GM23338 (cell line): ENCODE results near the gene ITCH. TPM values are rescaled to one million over a fixed set of nuclear protein-coding genes. Genes with fewer than 3 reads are reported as not detected.

Experiments used
- ATAC-seq: fragments of 200-7000 bp; cut with Tn5 transposase; 3 replicates; pipeline ENCODE4 v1.9.1; 2020
- DNase-seq: peaks from one replicate; pipeline ENCODE4 v3.0.0-alpha.2; 2015; ENCODE audit warnings: low spot score
- H2AFZ ChIP-seq: fragments of 200-600 bp; sonication (generic); 2 replicates; pipeline ENCODE4 v1.8.0; 2016; ENCODE audit warnings: antibody characterized with exemption, mild to moderate bottlenecking, moderate library complexity
- H3F3A ChIP-seq: fragments of 200-600 bp; sonication (generic); replicated peaks from 2 replicates; pipeline ENCODE4 v1.8.0; 2017; ENCODE audit warnings: antibody characterized with exemption, mixed run types, low read depth
- H3K27ac ChIP-seq: fragments of 200-600 bp; sonication (generic); 2 replicates; pipeline ENCODE4 v1.6.1; 2016; ENCODE audit warnings: low read depth
- H3K27me3 ChIP-seq: fragments of 200-600 bp; sonication (generic); 2 replicates; pipeline ENCODE4 v1.8.0; 2016; ENCODE audit warnings: mild to moderate bottlenecking, mixed run types, moderate library complexity; ENCODE audit not compliant: insufficient read depth
- H3K36me3 ChIP-seq: fragments of 200-600 bp; sonication (generic); 2 replicates; pipeline ENCODE4 v1.8.0; 2016; ENCODE audit warnings: mild to moderate bottlenecking; ENCODE audit not compliant: insufficient read depth
- H3K4me1 ChIP-seq: fragments of 200-600 bp; sonication (generic); 2 replicates; pipeline ENCODE4 v1.8.0; 2016; ENCODE audit warnings: mild to moderate bottlenecking, moderate library complexity; ENCODE audit not compliant: insufficient read depth
- H3K4me2 ChIP-seq: fragments of 200-600 bp; sonication (generic); 2 replicates; pipeline ENCODE4 v1.7.1; 2017; ENCODE audit warnings: mixed run types
- H3K4me3 ChIP-seq: fragments of 200-600 bp; sonication (generic); 2 replicates; pipeline ENCODE4 v1.6.1; 2016; ENCODE audit warnings: mixed run types
- H3K79me2 ChIP-seq: fragments of 200-600 bp; sonication (generic); replicated peaks from 2 replicates; pipeline ENCODE4 v1.8.0; 2017; ENCODE audit warnings: mild to moderate bottlenecking; ENCODE audit not compliant: insufficient read depth
- H3K9me2 ChIP-seq: fragments of 200-600 bp; sonication (generic); 2 replicates; pipeline ENCODE4 v1.8.0; 2017; ENCODE audit not compliant: insufficient read depth
- H4K20me1 ChIP-seq: fragments of 200-600 bp; sonication (generic); replicated peaks from 2 replicates; pipeline ENCODE4 v1.8.0; 2017; ENCODE audit warnings: mild to moderate bottlenecking; ENCODE audit not compliant: insufficient read depth
- H3K27ac Mint-ChIP-seq: 2 replicates; pipeline ENCODE4 v1.8.0; 2020; ENCODE audit warnings: inconsistent platforms, mild to moderate bottlenecking, moderate library complexity, mixed read lengths
- H3K27me3 Mint-ChIP-seq: 3 replicates; pipeline ENCODE4 v1.8.0; 2022; ENCODE audit warnings: low read depth, mild to moderate bottlenecking, moderate library complexity, mixed read lengths, inconsistent platforms; ENCODE audit not compliant: insufficient read depth, poor library complexity
- H3K36me3 Mint-ChIP-seq: 3 replicates; pipeline ENCODE4 v1.8.0; 2021; ENCODE audit warnings: low read depth, mild to moderate bottlenecking, inconsistent platforms, moderate library complexity, mixed read lengths
- H3K4me1 Mint-ChIP-seq: 3 replicates; pipeline ENCODE4 v1.8.0; 2020; ENCODE audit warnings: mild to moderate bottlenecking, inconsistent platforms, mixed read lengths
- H3K4me3 Mint-ChIP-seq: 3 replicates; pipeline ENCODE4 v1.8.0; 2021; ENCODE audit warnings: moderate library complexity, mild to moderate bottlenecking, inconsistent platforms, mixed read lengths
- H3K9me3 Mint-ChIP-seq: 3 replicates; pipeline ENCODE4 v1.8.0; 2020; ENCODE audit warnings: moderate library complexity, mild to moderate bottlenecking, inconsistent platforms, mixed read lengths
- CREB1 ChIP-seq: fragments of 250-450 bp; sonication (Bioruptor Pico); IDR thresholded peaks from 2 replicates; pipeline ENCODE4 v1.5.0; 2020; ENCODE audit warnings: low read depth, mild to moderate bottlenecking, moderate library complexity
- ETS1 ChIP-seq: IDR thresholded peaks from 2 replicates; pipeline ENCODE4 v1.6.1; 2016; ENCODE audit warnings: antibody characterized with exemption
- EZH2 ChIP-seq: fragments of 200-600 bp; sonication (generic); IDR thresholded peaks from one replicate; pipeline ENCODE4 v1.8.0; 2017; ENCODE audit warnings: antibody characterized with exemption, mild to moderate bottlenecking, low read depth; ENCODE audit not compliant: unreplicated experiment
- EZH2phosphoT487 ChIP-seq: fragments of 200-600 bp; sonication (generic); IDR thresholded peaks from one replicate; pipeline ENCODE4 v1.8.1; 2018; ENCODE audit warnings: antibody characterized with exemption; ENCODE audit not compliant: unreplicated experiment
- JUNB ChIP-seq: IDR thresholded peaks from one replicate; pipeline ENCODE4 v1.6.1; 2016; ENCODE audit warnings: antibody characterized with exemption; ENCODE audit not compliant: unreplicated experiment
- NANOG ChIP-seq: IDR thresholded peaks from 2 replicates; pipeline ENCODE4 v1.6.1; 2016; ENCODE audit warnings: antibody characterized with exemption, borderline replicate concordance
- POLR2AphosphoS5 ChIP-seq: IDR thresholded peaks from 2 replicates; pipeline ENCODE4 v1.6.1; 2016; ENCODE audit warnings: antibody characterized with exemption, low read depth
- STAT1 ChIP-seq: IDR thresholded peaks from one replicate; pipeline ENCODE4 v1.6.1; 2016; ENCODE audit warnings: antibody characterized with exemption; ENCODE audit not compliant: unreplicated experiment
- ZNF114 ChIP-seq: fragments of 250-450 bp; sonication (Bioruptor Pico); IDR thresholded peaks from 2 replicates; pipeline ENCODE4 v1.5.0; 2020; ENCODE audit warnings: mild to moderate bottlenecking, moderate library complexity
- ZNF331 ChIP-seq: fragments of 250-450 bp; sonication (Bioruptor Pico); IDR thresholded peaks from 2 replicates; pipeline ENCODE4 v1.5.0; 2020; ENCODE audit warnings: low read depth, mild to moderate bottlenecking, moderate library complexity
- ZNF462 ChIP-seq: fragments of 250-450 bp; sonication (Bioruptor Pico); IDR thresholded peaks from 2 replicates; pipeline ENCODE4 v1.5.0; 2020; ENCODE audit warnings: mild to moderate bottlenecking, moderate library complexity
- polyA plus RNA-seq: library from polyadenylated mRNA; unstranded; fragments of >200 nt; fragmentation: Nextera tagmentation; extraction: Ambion mirVana; gene quantifications from 2 replicates; pipeline ENCODE4 v1.2.1, GENCODE V29; 2016
- total RNA-seq: library from RNA; depleted of rRNA; stranded (reverse); fragments of >200 nt; shearing (Covaris generic); gene quantifications from 2 replicates; pipeline ENCODE4 v1.2.3, GENCODE V29; 2014
- TF ChIP-seq, protein P1 (sequence below), 2 experiments: fragments of 200-600 bp in 1 of 2; sonication (generic) in 1 of 2; conservative IDR thresholded peaks; 2 replicates each; pipeline versions ENCODE4 v1.5.1 to v1.6.1; 2016 to 2017; ENCODE audit warnings: antibody characterized with exemption in 2 of 2, low read depth in 2 of 2, mild to moderate bottlenecking in 2 of 2, moderate library complexity in 1 of 2
- TF ChIP-seq, protein P2 (sequence below): IDR thresholded peaks from one replicate; pipeline ENCODE4 v1.6.1; 2018; ENCODE audit warnings: antibody characterized with exemption; ENCODE audit not compliant: unreplicated experiment

ITCH gene
- total and polyA plus RNA-seq, 2 experiments from 2014 or later: 16.4 to 31.6 TPM

- Histone ChIP-seq H3K79me2 (no peaks in the 10 kb centered on the region), H2AFZ (no peak overlapping the region), H3K9me2 (no peaks in the 10 kb centered on the region), H3K27me3 (no peaks in the 10 kb centered on the region), H3K4me2 (no peak overlapping the region), H3K4me3 (no peak overlapping the region), H3F3A (no peaks in the 10 kb centered on the region), H4K20me1 (peaks cover 4% of the 10 kb centered on the region; the same call in 1 of the 2 replicates), H3K27ac (no peak overlapping the region), H3K36me3 (peaks cover 26% of the 10 kb centered on the region), H3K4me1 (no peaks in the 10 kb centered on the region)
- Mint-ChIP-seq H3K4me1 (no peaks in the 10 kb centered on the region), H3K9me3 (no peaks in the 10 kb centered on the region), H3K36me3 (peaks cover 58% of the 10 kb centered on the region), H3K27me3 (no peaks in the 10 kb centered on the region), H3K4me3 (no peak overlapping the region), H3K27ac (no peak overlapping the region)
- DNase-seq (no peak), ATAC-seq (no peak)
- TF ChIP-seq NANOG (no peak), ETS1 (no peak), JUNB (no peak), ZNF331 (CRISPR knock-in tag) (no peak), STAT1 (no peak), ZNF462 (no peak), EZH2phosphoT487 (no peak), ZNF114 (no peak), POLR2AphosphoS5 (no peak), CREB1 (CRISPR knock-in tag) (no peak), EZH2 (no peak)
- TF ChIP-seq, protein P1, sequence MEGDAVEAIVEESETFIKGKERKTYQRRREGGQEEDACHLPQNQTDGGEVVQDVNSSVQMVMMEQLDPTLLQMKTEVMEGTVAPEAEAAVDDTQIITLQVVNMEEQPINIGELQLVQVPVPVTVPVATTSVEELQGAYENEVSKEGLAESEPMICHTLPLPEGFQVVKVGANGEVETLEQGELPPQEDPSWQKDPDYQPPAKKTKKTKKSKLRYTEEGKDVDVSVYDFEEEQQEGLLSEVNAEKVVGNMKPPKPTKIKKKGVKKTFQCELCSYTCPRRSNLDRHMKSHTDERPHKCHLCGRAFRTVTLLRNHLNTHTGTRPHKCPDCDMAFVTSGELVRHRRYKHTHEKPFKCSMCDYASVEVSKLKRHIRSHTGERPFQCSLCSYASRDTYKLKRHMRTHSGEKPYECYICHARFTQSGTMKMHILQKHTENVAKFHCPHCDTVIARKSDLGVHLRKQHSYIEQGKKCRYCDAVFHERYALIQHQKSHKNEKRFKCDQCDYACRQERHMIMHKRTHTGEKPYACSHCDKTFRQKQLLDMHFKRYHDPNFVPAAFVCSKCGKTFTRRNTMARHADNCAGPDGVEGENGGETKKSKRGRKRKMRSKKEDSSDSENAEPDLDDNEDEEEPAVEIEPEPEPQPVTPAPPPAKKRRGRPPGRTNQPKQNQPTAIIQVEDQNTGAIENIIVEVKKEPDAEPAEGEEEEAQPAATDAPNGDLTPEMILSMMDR (conservative IDR thresholded peaks at IDR 0.05; ENCODE audit: low read depth in 2 of 2): no peak
- TF ChIP-seq, protein P2, sequence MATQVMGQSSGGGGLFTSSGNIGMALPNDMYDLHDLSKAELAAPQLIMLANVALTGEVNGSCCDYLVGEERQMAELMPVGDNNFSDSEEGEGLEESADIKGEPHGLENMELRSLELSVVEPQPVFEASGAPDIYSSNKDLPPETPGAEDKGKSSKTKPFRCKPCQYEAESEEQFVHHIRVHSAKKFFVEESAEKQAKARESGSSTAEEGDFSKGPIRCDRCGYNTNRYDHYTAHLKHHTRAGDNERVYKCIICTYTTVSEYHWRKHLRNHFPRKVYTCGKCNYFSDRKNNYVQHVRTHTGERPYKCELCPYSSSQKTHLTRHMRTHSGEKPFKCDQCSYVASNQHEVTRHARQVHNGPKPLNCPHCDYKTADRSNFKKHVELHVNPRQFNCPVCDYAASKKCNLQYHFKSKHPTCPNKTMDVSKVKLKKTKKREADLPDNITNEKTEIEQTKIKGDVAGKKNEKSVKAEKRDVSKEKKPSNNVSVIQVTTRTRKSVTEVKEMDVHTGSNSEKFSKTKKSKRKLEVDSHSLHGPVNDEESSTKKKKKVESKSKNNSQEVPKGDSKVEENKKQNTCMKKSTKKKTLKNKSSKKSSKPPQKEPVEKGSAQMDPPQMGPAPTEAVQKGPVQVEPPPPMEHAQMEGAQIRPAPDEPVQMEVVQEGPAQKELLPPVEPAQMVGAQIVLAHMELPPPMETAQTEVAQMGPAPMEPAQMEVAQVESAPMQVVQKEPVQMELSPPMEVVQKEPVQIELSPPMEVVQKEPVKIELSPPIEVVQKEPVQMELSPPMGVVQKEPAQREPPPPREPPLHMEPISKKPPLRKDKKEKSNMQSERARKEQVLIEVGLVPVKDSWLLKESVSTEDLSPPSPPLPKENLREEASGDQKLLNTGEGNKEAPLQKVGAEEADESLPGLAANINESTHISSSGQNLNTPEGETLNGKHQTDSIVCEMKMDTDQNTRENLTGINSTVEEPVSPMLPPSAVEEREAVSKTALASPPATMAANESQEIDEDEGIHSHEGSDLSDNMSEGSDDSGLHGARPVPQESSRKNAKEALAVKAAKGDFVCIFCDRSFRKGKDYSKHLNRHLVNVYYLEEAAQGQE: no peak
Measured at GRCh38 chr20:34491226-34491931, 128.3 kb downstream of the ITCH start.
